ENCODE results near the gene RPA1.
A peak's percentile ranks its signal among the peaks of the same experiment; 100 is the strongest.
"Not testable (repeated sequence)": the region's sequence is repeated elsewhere in the genome, so short reads cannot be mapped to it uniquely, and the experiment has no call there.

Gene RPA1

GRCh38 chr17:1829592-1830257 lies at the start of gene RPA1, which contains the start of gene SMYD4:
RPA1 (plus strand) TSS chr17:1830005; CDS start chr17:1830094, 89 bp downstream.
SMYD4 (minus strand) TSS chr17:1829902; CDS start chr17:1827994, 1,908 bp downstream.
- peak; percentile 72 to 85 for DNase-seq (ENCODE audit: low read depth in 1 of 2, low spot score in 1 of 2)

GRCh38 chr17:1782171-1782567 lies 47.6 kb upstream of the RPA1 start:
- no peak for DNase-seq (ENCODE audit: low read depth in 1 of 2, low spot score in 1 of 2)

DNA sequence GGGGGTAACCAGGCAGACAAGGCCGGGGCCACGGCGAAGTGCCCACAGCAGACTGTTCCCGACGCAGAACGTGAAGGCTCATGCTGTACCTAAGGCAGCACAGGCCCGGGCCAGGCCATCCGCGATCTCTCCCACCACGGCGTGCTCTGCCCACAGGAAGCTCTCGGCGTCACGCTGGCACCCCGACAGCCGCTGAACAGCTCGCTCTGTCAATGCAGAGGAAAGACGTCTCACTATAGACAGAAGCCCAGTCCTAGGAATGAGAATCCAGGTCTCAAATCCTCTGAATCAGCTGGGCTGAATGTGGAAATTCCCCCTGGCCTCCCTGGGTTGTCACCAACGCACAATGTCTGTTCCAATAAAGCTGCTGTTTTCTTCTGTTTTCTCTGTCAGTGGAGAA lies 46.5 kb upstream of the RPA1 start:
- DNase-seq (ENCODE audit: low read depth in 1 of 2, low spot score in 1 of 2): no peak

DNA sequence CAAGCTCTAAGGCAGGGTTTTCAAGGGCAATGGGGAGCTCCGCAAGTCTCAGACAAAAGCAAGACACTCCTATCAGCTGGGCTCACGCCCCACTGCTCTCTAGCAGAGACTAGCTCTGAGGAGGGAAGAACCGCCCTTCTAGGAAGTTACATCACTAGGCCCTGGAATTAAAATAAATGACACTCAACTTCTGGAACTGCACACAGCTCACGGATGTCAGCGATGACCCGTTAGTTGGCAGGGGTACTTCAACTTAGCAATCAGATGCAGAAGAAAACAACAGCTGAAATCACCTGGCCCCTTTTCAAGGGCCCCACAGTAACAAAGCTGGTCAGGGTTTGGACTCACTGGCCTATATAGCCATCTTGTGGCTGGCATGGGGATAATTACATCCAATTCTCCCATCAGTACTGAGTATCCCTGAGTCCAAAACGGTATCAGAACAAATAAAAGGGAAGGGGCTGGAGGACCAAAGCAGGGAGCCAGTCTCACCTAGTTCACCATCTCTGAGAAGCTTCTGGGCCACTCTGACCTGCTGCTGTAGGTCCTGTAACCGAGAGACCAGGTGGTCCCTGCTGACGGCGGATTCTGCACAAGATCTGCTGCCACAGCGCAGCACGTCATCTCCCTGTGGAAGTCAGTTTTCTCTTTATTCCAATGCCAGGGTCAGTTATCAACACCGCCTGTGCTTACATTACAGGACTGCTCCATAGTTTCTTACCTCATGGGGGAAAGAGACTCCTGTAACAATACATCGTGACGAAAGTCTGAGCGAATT lies 45.8 kb upstream of the RPA1 start:
- no peak for DNase-seq (ENCODE audit: low read depth in 1 of 2, low spot score in 1 of 2)

DNA sequence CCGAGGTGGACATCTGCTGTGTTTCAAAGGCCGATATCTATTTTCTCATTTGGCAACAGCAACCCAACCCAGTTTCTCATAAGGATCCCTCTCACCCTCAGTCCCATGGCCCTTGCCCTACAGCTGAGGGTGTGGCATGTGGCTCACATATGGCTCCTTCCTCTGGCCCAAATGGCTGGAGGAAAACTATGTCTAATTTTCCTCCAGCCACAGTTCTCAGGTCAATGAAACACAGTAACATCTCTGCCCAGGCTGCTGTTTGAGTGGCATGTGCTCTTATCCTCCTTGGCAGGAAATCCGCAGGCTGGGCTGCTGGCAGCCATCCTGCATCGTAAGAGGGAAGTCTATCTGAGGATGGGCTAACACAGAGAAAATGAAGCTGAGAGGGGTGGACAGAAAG lies 43.9 kb upstream of the RPA1 start:
- DNase-seq (ENCODE audit: low read depth in 1 of 2, low spot score in 1 of 2): no peak

GRCh38 chr17:1786708-1787107 lies 43.1 kb upstream of the RPA1 start:
- no peak for DNase-seq (ENCODE audit: low read depth in 1 of 2, low spot score in 1 of 2)

- no peak for DNase-seq (ENCODE audit: low read depth in 1 of 2, low spot score in 1 of 2)
Measured at GRCh38 chr17:1787301-1787902, 42.4 kb upstream of the RPA1 start.

DNA sequence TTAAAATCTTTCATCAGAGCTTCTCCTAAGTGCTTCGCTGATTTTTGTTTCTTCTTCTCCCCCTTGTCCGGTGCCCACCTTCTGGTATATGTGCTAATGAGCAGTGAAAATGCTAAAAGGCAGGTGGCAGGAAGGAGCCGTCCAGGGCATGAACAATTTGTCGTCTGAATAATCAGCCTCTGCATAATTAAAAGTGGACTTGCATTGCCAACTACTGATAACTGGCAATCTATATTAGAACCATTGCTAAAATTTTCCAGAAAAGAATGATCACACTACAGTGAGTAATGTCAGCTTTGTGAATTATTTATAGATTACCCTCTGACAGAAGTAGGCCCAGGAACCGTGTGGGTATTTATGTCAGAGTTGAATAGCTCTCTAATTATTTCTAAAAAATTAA lies 39.9 kb upstream of the RPA1 start:
- no peak for DNase-seq (ENCODE audit: low read depth in 1 of 2, low spot score in 1 of 2)

DNA sequence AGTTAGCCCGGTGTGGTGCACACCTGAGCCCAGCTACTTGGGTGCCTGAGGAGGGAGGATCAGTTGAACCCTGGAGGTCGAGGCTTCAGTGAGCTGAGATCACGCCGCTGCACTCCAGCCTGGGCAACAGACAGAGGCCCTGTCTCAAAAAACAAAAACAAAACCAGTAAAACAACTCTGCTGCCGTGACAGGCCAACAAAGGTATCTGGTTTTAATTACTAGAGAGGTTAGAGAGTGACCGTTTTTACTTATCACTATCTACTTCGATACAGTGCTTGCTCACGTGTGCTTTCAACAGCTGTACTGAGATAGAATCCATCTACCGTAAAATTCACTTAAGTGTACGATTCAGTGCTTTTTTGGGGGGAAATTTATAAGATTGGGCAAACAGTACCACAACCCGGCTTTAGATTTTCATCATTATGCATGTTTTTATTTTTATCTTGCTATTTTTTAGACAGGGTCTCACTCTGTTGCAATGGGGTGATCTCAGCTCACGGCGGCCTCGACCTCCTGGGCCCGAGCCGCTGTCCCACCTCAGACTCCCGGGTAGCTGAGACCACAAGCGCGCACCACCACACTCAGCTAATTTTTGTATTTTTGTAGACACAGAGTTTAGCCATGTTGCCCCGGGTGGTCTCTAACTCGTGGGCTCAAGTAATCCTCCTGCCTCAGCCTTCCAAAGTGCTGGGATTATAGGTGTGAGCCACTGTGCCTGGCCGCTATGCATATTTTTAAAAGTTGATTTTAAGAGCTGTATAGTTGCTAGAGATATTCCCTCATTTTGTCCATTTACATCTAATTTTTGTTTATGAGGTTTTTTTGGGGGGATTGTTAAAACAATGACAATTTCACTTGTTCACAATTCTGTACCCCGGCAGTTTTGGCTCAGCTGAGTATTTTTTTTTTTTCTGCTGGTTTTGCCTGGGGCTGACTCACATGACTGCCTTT lies 37.0 kb upstream of the RPA1 start:
- DNase-seq (ENCODE audit: low read depth in 1 of 2, low spot score in 1 of 2): no peak

DNA sequence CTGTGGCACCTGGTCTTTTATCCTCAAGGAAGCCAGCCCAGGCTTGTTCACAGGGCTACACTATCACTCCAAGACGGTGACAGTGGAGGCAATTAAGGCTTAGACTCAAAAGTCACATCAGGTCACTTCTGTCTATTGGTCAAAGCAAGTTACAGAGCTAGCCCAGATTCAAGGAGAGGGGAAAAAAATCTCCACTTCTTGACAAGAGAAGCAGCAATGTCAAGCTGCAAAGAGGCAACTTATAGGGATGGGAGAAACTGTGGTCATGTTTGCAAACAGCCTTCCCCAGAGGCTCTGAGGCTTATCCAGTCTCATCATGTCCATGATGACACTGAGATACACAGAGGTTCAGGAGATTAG lies 36.4 kb upstream of the RPA1 start:
- no peak for DNase-seq (ENCODE audit: low read depth in 1 of 2, low spot score in 1 of 2)

DNA sequence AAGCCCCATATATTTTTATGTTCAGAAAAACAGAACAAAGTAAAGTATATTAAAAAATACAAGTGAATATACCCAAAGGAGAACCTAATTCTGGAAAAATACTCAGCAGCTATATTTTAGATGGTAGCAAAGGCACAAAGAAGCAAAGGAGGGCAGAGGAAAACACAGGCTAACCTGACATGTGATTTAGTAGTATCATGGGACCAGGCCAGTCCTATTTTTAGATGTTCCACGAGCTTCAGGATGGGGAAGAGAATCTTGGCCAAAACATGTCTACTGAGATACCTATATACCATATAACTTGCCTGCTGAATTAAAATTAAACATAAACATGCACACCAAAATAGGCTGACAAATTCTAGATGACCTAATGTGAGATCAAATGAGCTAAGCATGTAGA lies 33.0 kb upstream of the RPA1 start:
- DNase-seq (ENCODE audit: low read depth in 1 of 2, low spot score in 1 of 2): no peak

DNA sequence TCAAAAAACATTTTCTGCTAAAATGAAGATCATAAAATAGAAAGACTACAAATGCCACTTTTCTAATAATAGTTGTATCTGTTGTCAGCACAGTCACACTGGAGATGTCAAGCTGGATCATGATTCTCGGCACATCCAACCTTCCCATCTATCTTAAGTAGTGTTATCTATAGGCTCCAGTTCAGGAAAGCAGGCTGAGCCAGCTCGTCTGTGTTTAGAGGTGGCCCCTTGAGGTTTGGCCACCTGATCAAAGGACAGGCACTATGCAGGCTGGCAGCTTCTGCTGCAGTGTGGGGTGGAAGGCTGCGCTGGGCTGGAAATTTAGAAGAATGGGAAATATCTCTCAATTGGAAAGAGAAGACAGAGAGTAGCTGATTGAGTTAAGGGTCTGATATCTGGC lies 32.5 kb upstream of the RPA1 start:
- DNase-seq (ENCODE audit: low read depth in 1 of 2, low spot score in 1 of 2): no peak

- DNase-seq (ENCODE audit: low read depth in 1 of 2, low spot score in 1 of 2): not testable (repeated sequence)
Measured at GRCh38 chr17:1797846-1798245, 32.0 kb upstream of the RPA1 start.

DNA sequence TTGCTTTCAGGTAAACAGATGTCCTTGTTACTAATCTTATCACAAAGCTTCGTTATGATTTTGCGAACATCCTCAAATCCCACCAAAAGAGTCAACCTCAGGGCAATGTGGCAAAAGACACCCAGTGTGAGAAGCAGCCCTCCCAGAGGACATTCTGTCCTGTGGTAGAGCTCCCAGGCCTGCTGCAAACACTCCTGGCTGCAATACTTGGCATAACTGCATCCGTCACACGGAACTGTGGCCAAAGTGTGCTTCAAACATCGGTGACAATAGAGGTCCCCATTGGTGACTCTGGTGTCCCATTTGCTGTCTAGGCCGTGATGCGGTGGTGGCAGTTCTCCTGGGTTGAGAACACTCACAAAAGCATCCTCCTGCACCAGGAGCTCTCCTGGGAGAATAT lies 29.6 kb upstream of the RPA1 start:
- no peak for DNase-seq (ENCODE audit: low read depth in 1 of 2, low spot score in 1 of 2)

DNA sequence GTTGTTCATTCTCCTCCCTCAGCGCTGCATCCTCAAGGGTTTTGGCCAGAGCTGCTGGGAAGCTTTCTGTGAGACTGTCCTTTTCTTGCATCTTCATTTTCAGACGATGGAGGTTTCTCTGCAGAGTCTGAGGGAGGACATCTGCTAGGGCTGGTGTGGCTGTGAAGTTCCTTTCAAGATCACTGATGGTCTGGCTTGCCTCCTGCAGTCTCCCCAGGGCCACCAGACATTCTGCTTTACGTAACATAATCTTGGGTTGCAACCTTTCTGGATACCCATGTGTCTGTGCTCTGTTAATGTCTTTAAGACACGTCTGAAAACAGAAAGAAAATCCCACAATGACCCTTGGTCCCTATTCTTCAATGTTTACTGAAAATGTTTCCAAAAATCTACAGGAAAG lies 29.1 kb upstream of the RPA1 start:
- DNase-seq (ENCODE audit: low read depth in 1 of 2, low spot score in 1 of 2): no peak

DNA sequence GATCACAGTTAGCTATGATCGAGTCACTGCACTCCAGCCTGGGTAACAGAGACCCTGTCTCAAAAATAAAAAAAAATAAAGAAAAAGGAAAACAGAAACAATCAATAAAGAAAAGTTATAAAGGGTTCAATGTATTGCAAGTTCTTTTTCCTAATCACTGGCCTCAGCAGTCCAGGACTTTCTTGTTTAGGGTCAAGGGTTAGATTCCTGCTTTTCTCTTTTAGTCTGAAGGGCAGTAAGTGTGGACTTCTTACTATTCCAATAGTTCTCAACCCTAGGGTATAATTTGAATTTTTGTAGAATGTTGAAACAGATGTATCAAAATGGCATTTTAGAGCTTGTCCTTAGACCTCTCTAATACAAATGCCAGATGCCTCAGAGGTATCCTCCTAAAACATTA lies 27.4 kb upstream of the RPA1 start:
- no peak for DNase-seq (ENCODE audit: low read depth in 1 of 2, low spot score in 1 of 2)

GRCh38 chr17:1803280-1803679 lies 26.5 kb upstream of the RPA1 start:
- DNase-seq (ENCODE audit: low read depth in 1 of 2, low spot score in 1 of 2): no peak

- no peak for DNase-seq (ENCODE audit: low read depth in 1 of 2, low spot score in 1 of 2)
Measured at GRCh38 chr17:1807890-1808289, 21.9 kb upstream of the RPA1 start.

- no peak for DNase-seq (ENCODE audit: low read depth in 1 of 2, low spot score in 1 of 2)
Measured at GRCh38 chr17:1808644-1809043, 21.2 kb upstream of the RPA1 start.

DNA sequence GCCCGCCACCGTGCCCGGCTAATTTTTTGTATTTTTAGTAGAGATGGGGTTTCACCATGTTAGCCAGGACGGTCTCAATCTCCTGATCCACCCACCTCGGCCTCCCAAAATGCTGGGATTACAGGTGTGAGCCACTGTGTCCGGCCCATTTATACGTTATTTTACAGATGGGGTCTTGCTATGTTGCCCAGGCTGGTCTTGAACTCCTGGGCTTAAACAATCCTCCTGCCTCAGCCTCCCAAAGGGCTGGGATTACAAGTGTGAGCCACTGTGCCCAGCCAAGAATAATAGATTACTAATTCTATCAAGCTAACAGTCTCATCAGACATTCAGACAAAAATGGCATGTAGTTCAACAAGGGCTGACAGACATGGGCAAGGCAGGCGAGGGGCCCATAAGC lies 20.0 kb upstream of the RPA1 start:
- DNase-seq (ENCODE audit: low read depth in 1 of 2, low spot score in 1 of 2): not testable (repeated sequence)

DNA sequence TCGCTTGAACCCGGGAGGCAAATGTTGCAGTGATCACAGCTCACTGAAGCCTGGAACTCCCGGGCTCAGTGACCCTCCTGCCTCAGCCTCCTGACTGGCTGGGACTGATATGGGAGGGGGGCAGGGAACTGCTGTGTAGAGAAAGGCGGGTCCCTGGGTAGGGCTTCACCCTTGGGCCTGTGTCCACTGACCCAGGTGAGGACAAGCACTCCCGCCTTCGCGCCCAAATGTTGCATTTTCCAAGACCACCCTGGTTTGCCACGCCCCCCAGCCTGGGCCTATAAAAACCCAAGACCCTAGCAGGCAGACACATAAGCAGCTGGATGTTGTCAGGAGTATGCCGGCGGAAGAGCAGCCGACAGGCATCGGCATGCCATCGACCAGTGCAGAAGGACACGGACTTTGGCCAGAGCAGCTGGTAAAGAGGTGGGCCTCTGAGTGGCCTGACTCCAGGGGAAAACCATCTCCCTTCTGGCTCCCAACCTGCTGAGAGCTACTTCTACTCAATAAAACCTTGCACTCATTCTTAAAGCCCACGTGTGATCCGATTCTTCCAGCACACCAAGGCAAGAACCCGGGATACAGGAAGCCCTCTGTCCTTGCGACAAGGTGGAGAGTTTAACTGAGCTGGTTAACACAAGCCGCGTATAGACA lies 19.2 kb upstream of the RPA1 start:
- no peak for DNase-seq (ENCODE audit: low read depth in 1 of 2, low spot score in 1 of 2)
